Neural progenitor cell (in vitro differentiated cells): ENCODE results near the gene FFAR2. TPM values are rescaled to one million over a fixed set of nuclear protein-coding genes. Genes with fewer than 3 reads are reported as not detected.

Source experiments
- DNase-seq: peaks from one replicate; pipeline ENCODE4 v3.0.0-alpha.2; 2016; ENCODE audit warnings: low spot score
- H2AFZ ChIP-seq: fragments of 200-600 bp; sonication (generic); replicated peaks from 2 replicates; pipeline ENCODE4 v1.6.1; 2016; ENCODE audit warnings: antibody characterized with exemption
- H3F3A ChIP-seq: fragments of 200-600 bp; sonication (generic); 2 replicates; pipeline ENCODE4 v1.6.1; 2016; ENCODE audit warnings: antibody characterized with exemption, low read depth
- H3K27ac ChIP-seq: fragments of 200-600 bp; sonication (generic); 2 replicates; pipeline ENCODE4 v1.5.1; 2016; ENCODE audit warnings: mild to moderate bottlenecking
- H3K27me3 ChIP-seq: fragments of 200-600 bp; sonication (generic); 2 replicates; pipeline ENCODE4 v1.6.1; 2016; ENCODE audit warnings: mild to moderate bottlenecking, moderate library complexity
- H3K36me3 ChIP-seq: fragments of 200-600 bp; sonication (generic); 2 replicates; pipeline ENCODE4 v1.5.1; 2016
- H3K4me1 ChIP-seq: fragments of 200-600 bp; sonication (generic); 2 replicates; pipeline ENCODE4 v1.6.1; 2016; ENCODE audit warnings: mixed run types
- H3K4me2 ChIP-seq: fragments of 200-600 bp; sonication (generic); 2 replicates; pipeline ENCODE4 v1.6.1; 2016
- H3K4me3 ChIP-seq: fragments of 200-600 bp; sonication (generic); 2 replicates; pipeline ENCODE4 v1.5.1; 2016
- H3K79me2 ChIP-seq: fragments of 200-600 bp; sonication (generic); 2 replicates; pipeline ENCODE4 v1.6.1; 2016; ENCODE audit warnings: low read depth
- H3K9ac ChIP-seq: fragments of 200-600 bp; sonication (generic); 2 replicates; pipeline ENCODE4 v1.6.1; 2016
- H3K9me3 ChIP-seq: fragments of 200-600 bp; sonication (generic); 2 replicates; pipeline ENCODE4 v1.5.1; 2016; ENCODE audit warnings: low read depth
- H4K20me1 ChIP-seq: fragments of 200-600 bp; sonication (generic); 2 replicates; pipeline ENCODE4 v1.6.1; 2016; ENCODE audit warnings: low read depth
- H3K27ac Mint-ChIP-seq: 3 replicates; pipeline ENCODE4 v1.8.0; 2021; ENCODE audit warnings: mixed read lengths
- H3K27me3 Mint-ChIP-seq: 2 replicates; pipeline ENCODE4 v1.8.0; 2022; ENCODE audit warnings: low read depth, mild to moderate bottlenecking, inconsistent platforms, moderate library complexity, mixed read lengths; ENCODE audit not compliant: insufficient read depth
- H3K36me3 Mint-ChIP-seq: 3 replicates; pipeline ENCODE4 v1.8.0; 2021; ENCODE audit warnings: mixed read lengths
- H3K4me1 Mint-ChIP-seq: 3 replicates; pipeline ENCODE4 v1.8.0; 2021; ENCODE audit warnings: mixed read lengths
- H3K4me3 Mint-ChIP-seq: 3 replicates; pipeline ENCODE4 v1.8.0; 2021; ENCODE audit warnings: mild to moderate bottlenecking, moderate library complexity, mixed read lengths
- H3K9me3 Mint-ChIP-seq: 3 replicates; pipeline ENCODE4 v1.8.0; 2020; ENCODE audit warnings: mixed read lengths
- CTCF ChIP-seq: fragments of 200-600 bp; sonication (generic); IDR thresholded peaks from 2 replicates; pipeline ENCODE4 v1.5.1; 2017; ENCODE audit warnings: antibody characterized with exemption, mild to moderate bottlenecking
- EZH2 ChIP-seq: fragments of 200-600 bp; sonication (generic); IDR thresholded peaks from 2 replicates; pipeline ENCODE4 v1.6.1; 2017; ENCODE audit warnings: antibody characterized with exemption, mild to moderate bottlenecking, moderate library complexity
- EZH2phosphoT487 ChIP-seq: fragments of 200-600 bp; sonication (generic); IDR thresholded peaks from 2 replicates; pipeline ENCODE4 v1.6.1; 2017; ENCODE audit warnings: antibody characterized with exemption
- total RNA-seq: library from RNA; depleted of rRNA; stranded (reverse); fragments of >200 nt; gene quantifications from 2 replicates; pipeline ENCODE4 v1.2.3, GENCODE V29; 2015; ENCODE audit warnings: low replicate concordance

FFAR2 gene
- total RNA-seq, 1 donor from 2014 or later, result not detected

DNA sequence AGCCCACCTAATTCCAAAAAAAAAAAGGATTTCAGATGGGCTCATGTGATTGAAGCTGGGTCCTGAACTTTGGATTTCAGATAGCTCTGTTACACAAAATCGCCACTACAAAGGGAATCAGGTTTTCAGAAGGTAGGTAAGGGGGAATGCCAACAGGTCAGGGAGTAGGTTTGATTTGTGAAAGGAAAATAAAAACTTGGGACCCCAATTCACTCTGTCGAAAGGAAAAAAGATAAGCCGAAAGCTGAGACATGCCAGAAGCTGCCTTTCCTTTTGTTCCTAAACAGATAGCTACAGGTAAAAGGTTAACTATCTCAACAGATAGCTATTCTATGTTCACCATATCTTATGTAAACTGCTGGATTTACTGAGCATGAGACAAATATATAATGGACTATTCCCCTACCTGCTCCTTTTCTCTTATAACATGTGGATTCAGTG, 38.2 kb downstream of the FFAR2 start:
- Mint-ChIP-seq H3K36me3 (no peaks in the 10 kb centered on the region), H3K9me3 (no peaks in the 10 kb centered on the region), H3K4me3 (no peak overlapping the region), H3K27me3 (peaks cover 8% of the 10 kb centered on the region), H3K4me1 (no peaks in the 10 kb centered on the region), H3K27ac (no peak overlapping the region)
- Histone ChIP-seq H3K36me3 (no peaks in the 10 kb centered on the region), H3K27ac (no peak overlapping the region), H4K20me1 (no peaks in the 10 kb centered on the region), H3K4me1 (no peaks in the 10 kb centered on the region), H3K9ac (no peak overlapping the region), H3K9me3 (no peaks in the 10 kb centered on the region), H3K4me2 (no peak overlapping the region), H3K4me3 (no peak overlapping the region), H2AFZ (no peak overlapping the region), H3K79me2 (no peaks in the 10 kb centered on the region), H3F3A (no peaks in the 10 kb centered on the region), H3K27me3 (peaks cover 4% of the 10 kb centered on the region)
- TF ChIP-seq EZH2phosphoT487, result no peak
- TF ChIP-seq EZH2, result no peak
- TF ChIP-seq CTCF, result no peak
- DNase-seq, result no peak

DNA sequence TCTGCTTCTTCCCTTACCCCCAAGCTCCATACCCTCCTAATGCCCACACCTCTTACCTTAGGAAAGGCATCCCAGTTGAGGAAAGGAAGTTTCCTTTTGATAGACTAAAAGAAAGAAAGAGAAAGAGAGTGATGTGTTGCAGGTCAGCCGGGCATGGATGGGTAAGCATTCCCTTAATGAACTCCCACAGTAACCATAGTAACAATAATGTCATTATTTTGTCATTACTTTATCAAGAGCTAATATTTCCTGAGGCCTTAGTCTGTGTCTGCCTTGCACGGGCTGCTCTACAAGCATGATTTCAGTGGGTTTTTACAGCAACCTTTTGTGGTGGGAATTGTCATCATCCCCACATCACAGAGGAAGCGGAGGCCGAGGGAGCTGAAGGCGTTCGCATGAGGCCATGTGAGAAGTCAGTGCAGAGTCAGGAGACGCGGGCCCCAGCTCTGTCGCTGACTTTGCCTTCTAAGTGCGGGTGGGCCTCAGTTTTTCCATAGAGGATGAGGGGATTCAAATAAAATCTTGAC, 39.7 kb downstream of the FFAR2 start:
- Histone ChIP-seq H3K79me2 (no peaks in the 10 kb centered on the region), H3K4me2 (no peak overlapping the region), H2AFZ (no peak overlapping the region), H3K9ac (no peak overlapping the region), H3K27ac (no peak overlapping the region), H3K9me3 (no peaks in the 10 kb centered on the region), H3K4me3 (no peak overlapping the region), H4K20me1 (no peaks in the 10 kb centered on the region), H3F3A (no peaks in the 10 kb centered on the region), H3K4me1 (no peaks in the 10 kb centered on the region), H3K27me3 (peaks cover 4% of the 10 kb centered on the region), H3K36me3 (no peaks in the 10 kb centered on the region)
- H3K27ac Mint-ChIP-seq, result no peak overlapping the region
- peaks cover 8% of the 10 kb centered on the region for H3K27me3 Mint-ChIP-seq
- no peak overlapping the region for H3K4me3 Mint-ChIP-seq
- H3K4me1 Mint-ChIP-seq, result no peaks in the 10 kb centered on the region
- H3K9me3 Mint-ChIP-seq, result no peaks in the 10 kb centered on the region
- H3K36me3 Mint-ChIP-seq, result no peaks in the 10 kb centered on the region
- TF ChIP-seq EZH2 (no peak), EZH2phosphoT487 (no peak), CTCF (no peak)
- DNase-seq, result no peak

DNA sequence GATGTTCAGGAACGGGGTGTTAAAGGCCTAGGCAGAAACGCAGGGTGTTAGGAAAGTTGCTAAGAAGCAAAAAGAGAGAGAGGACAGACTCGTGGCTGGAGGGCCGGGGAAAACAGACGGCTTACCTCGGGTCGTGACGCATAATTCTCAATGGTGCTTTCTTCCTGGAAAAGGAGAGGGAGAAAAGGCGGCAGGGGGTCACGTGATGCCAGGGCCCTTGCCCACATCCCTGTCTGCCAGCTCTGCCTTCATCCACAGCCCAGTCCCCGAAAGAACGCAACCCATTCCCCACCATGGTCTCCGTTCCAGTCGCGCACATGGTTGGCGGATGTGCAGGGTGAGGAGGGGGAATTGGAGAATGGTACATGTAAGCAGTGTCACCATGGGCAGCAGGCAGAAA, 40.6 kb downstream of the FFAR2 start:
- H3K4me3 ChIP-seq, result no peak overlapping the region
- no peaks in the 10 kb centered on the region for H3K4me1 ChIP-seq
- Mint-ChIP-seq H3K4me1 (no peaks in the 10 kb centered on the region), H3K4me3 (no peak overlapping the region), H3K27ac (no peak overlapping the region), H3K36me3 (no peaks in the 10 kb centered on the region), H3K27me3 (peaks cover 5% of the 10 kb centered on the region), H3K9me3 (no peaks in the 10 kb centered on the region)
- no peak overlapping the region for H3K9ac ChIP-seq
- no peaks in the 10 kb centered on the region for H3F3A ChIP-seq
- no peaks in the 10 kb centered on the region for H3K36me3 ChIP-seq
- H2AFZ ChIP-seq, result no peak overlapping the region
- DNase-seq, result no peak
- H3K27ac ChIP-seq, result no peak overlapping the region
- TF ChIP-seq EZH2phosphoT487 (no peak), CTCF (no peak), EZH2 (no peak)
- no peaks in the 10 kb centered on the region for H3K9me3 ChIP-seq
- H4K20me1 ChIP-seq, result no peaks in the 10 kb centered on the region
- peaks cover 4% of the 10 kb centered on the region for H3K27me3 ChIP-seq
- H3K4me2 ChIP-seq, result no peak overlapping the region
- H3K79me2 ChIP-seq, result no peaks in the 10 kb centered on the region
